HUES64 (cell line): Measurements from ENCODE around the gene NUDT4.

Experiments used
- H3K27ac ChIP-seq: 2 replicates; pipeline ENCODE4 v1.7.0; 2013; ENCODE audit warnings: low read depth, low read length, inconsistent platforms
- H3K27me3 ChIP-seq: 2 replicates; pipeline ENCODE4 v1.6.1; 2013; ENCODE audit warnings: mild to moderate bottlenecking, low read length; ENCODE audit not compliant: insufficient read depth
- H3K36me3 ChIP-seq: 2 replicates; pipeline ENCODE4 v1.6.1; 2013; ENCODE audit warnings: mild to moderate bottlenecking, low read length; ENCODE audit not compliant: insufficient read depth
- H3K4me1 ChIP-seq: 2 replicates; pipeline ENCODE4 v1.6.1; 2013; ENCODE audit warnings: mild to moderate bottlenecking, low read length, moderate library complexity; ENCODE audit not compliant: insufficient read depth
- H3K4me3 ChIP-seq: 2 replicates; pipeline ENCODE4 v1.5.1; 2013; ENCODE audit warnings: mild to moderate bottlenecking, low read length, moderate library complexity
- H3K9ac ChIP-seq: 2 replicates; pipeline ENCODE4 v1.6.1; 2013; ENCODE audit warnings: mild to moderate bottlenecking, low read depth, low read length
- H3K9me3 ChIP-seq: 2 replicates; pipeline ENCODE4 v1.6.1; 2013; ENCODE audit warnings: low read depth, low read length; ENCODE audit not compliant: insufficient read depth
- WGBS: fragments of 150-250, 120-280 bp; methylation state at CpG from one replicate; pipeline ENCODE4 v1.1.7; 2013; ENCODE audit warnings: missing lambda C conversion rate; 5-methylcytosine and 5-hydroxymethylcytosine counted together

Gene NUDT4

GRCh38 chr12:93438266-93439050 lies 60.7 kb downstream of the NUDT4 start:
- Histone ChIP-seq H3K27ac (no peak overlapping the region), H3K36me3 (no peaks in the 10 kb centered on the region; the same call in 1 of the 2 replicates), H3K27me3 (no peaks in the 10 kb centered on the region), H3K9ac (no peak overlapping the region), H3K9me3 (no peaks in the 10 kb centered on the region), H3K4me3 (no peak overlapping the region), H3K4me1 (peaks cover 31% of the 10 kb centered on the region)
- WGBS = 90% methylated on average over 3 of the region's 3 CpGs

DNA sequence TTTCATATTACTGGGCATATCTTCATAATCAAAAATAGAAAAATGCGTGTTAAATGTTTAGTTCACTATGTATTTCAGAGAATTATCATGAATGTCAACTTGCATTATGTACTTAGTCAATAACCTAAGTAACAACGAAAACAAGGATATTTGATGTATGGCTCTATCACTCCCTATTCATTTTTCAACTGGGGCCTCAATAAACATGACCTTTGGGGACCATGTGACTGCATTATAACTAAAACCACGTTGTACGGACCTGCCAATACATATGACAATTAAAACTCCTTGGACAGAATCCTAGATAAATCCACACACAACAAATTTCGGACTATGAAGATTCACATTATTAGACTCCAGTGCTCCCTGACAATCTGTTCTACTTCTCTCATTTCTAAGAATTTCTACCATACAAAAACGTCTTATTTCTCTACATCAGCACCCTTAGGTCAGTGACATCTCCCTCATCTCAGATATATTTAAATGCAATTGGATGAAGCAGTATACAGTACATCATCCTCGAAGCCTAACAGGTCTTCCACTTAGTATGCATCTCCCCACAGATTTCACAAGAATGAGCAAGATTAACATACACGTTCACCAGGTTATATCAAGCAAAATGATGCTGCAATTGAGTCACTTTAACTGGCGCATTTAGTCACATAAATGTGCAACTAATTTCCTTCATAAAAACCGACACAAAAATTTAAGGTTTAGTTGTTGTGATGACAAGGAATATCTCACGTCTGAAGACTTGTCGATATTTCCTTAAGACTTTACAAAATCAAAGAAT lies 62.5 kb downstream of the NUDT4 start:
- Histone ChIP-seq H3K4me1 (peaks cover 34% of the 10 kb centered on the region), H3K36me3 (no peaks in the 10 kb centered on the region), H3K9ac (peak overlapping the region; percentile 97), H3K27me3 (no peaks in the 10 kb centered on the region), H3K9me3 (no peaks in the 10 kb centered on the region), H3K4me3 (peak overlapping the region; percentile 89), H3K27ac (no peak overlapping the region)
- 40% methylated on average over 10 of the region's 12 CpGs for WGBS

GRCh38 chr12:93441081-93441616 lies 63.4 kb downstream of the NUDT4 start:
- WGBS = under 1% methylated on average over 55 of the region's 55 CpGs

GRCh38 chr12:93441617-93442410 lies 64.1 kb downstream of the NUDT4 start, which contains the start of gene UBE2N:
Gene UBE2N, minus strand, starts transcription at chr12:93441947. Its CDS starts 63 bp downstream, at chr12:93441884.
- Histone ChIP-seq H3K9me3 (no peaks in the 10 kb centered on the region), H3K4me1 (peaks cover 34% of the 10 kb centered on the region), H3K4me3 (peak within 1 kb of the TSS; percentile 89), H3K36me3 (no peaks in the 10 kb centered on the region), H3K27ac (peak within 1 kb of the TSS; percentile 98), H3K9ac (peak within 1 kb of the TSS; percentile 97), H3K27me3 (no peaks in the 10 kb centered on the region)
- WGBS = under 1% methylated on average over 105 of the region's 105 CpGs

More at GRCh38 chr12:93441081-93441616, 63.4 kb downstream of the NUDT4 start:
- Histone ChIP-seq H3K9me3 (no peaks in the 10 kb centered on the region), H3K4me1 (peaks cover 34% of the 10 kb centered on the region), H3K27me3 (no peaks in the 10 kb centered on the region), H3K36me3 (no peaks in the 10 kb centered on the region), H3K4me3 (peak overlapping the region; percentile 89), H3K9ac (peak overlapping the region; percentile 97), H3K27ac (peak overlapping the region; percentile 98)

- Histone ChIP-seq H3K4me1 (peaks cover 30% of the 10 kb centered on the region), H3K27ac (peak overlapping the region; percentile 98), H3K36me3 (no peaks in the 10 kb centered on the region), H3K9me3 (no peaks in the 10 kb centered on the region), H3K27me3 (no peaks in the 10 kb centered on the region), H3K9ac (peak overlapping the region; percentile 96), H3K4me3 (peak overlapping the region; percentile 89)
- 5% methylated on average over 18 of the region's 19 CpGs for WGBS
These were observed 65.0 kb downstream of the NUDT4 start for GRCh38 chr12:93442411-93443340.

- Histone ChIP-seq H3K27me3 (no peaks in the 10 kb centered on the region), H3K27ac (no peak overlapping the region), H3K4me3 (no peak overlapping the region), H3K9me3 (no peaks in the 10 kb centered on the region), H3K36me3 (no peaks in the 10 kb centered on the region), H3K4me1 (peaks cover 27% of the 10 kb centered on the region), H3K9ac (no peak overlapping the region)
- WGBS = 94% methylated on average over 4 of the region's 4 CpGs
These were observed 65.9 kb downstream of the NUDT4 start for GRCh38 chr12:93443576-93443975.

DNA sequence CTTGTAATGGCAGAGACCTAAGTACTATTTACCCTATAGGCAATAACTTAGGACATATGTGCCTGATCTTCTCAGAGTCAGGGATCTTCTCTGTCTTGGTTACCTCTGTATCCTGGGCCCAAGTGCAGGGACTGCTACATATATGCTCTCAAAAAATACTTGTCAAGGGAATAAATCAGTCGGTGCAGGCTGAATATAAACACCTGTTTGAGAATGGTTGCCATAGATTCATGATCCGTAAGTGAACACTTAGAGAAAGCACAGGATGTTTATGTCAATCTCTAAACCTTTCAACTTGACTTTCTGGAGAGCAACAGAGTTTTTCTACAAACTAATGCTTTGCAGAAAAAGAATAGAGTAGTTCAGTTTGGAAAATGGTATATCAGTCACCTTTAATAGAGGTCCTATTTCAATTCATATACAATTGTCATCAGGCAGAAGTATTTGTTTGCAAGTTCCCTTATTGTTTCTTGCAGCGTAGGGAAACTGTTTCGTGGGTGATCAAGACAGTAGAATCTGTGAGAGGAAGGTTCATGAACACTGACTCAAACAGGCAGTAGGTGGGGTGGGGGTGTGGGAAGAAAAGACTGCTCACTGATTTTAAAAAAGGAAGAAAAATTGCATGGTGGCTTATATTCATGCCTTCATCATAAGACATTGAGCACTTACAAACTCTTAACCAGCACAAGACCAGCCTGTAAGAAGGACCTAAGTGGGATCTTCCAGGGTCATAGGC lies 70.0 kb downstream of the NUDT4 start:
- H3K9ac ChIP-seq = no peak overlapping the region
- no peaks in the 10 kb centered on the region for H3K9me3 ChIP-seq
- WGBS = 85% methylated on average over 4 of the region's 4 CpGs
- H3K27me3 ChIP-seq = no peaks in the 10 kb centered on the region
- no peak overlapping the region for H3K27ac ChIP-seq
- H3K36me3 ChIP-seq = no peaks in the 10 kb centered on the region
- H3K4me1 ChIP-seq = peaks cover 10% of the 10 kb centered on the region
- no peak overlapping the region for H3K4me3 ChIP-seq

- Histone ChIP-seq H3K9ac (no peak overlapping the region), H3K27me3 (no peaks in the 10 kb centered on the region), H3K36me3 (no peaks in the 10 kb centered on the region), H3K9me3 (no peaks in the 10 kb centered on the region), H3K4me1 (no peaks in the 10 kb centered on the region; the same call in 1 of the 2 replicates), H3K4me3 (no peak overlapping the region), H3K27ac (no peak overlapping the region)
- WGBS = 84% methylated on average over 5 of the region's 5 CpGs
These were observed 71.1 kb downstream of the NUDT4 start for GRCh38 chr12:93448796-93449195.

- Histone ChIP-seq H3K27ac (no peak overlapping the region), H3K9me3 (no peaks in the 10 kb centered on the region), H3K36me3 (no peaks in the 10 kb centered on the region), H3K4me1 (no peaks in the 10 kb centered on the region), H3K4me3 (no peak overlapping the region), H3K27me3 (no peaks in the 10 kb centered on the region), H3K9ac (no peak overlapping the region)
- 93% methylated on average over 1 of the region's 1 CpG for WGBS
These were observed 71.6 kb downstream of the NUDT4 start for GRCh38 chr12:93449277-93449676.
